HEK293 (cell line): Measurements from ENCODE around the gene LCMT1.

Experiments used
- CTCF ChIA-PET: fragments of 350-600 bp; formaldehyde crosslinking; extraction: SDS; loops from one replicate; lab custom pipeline; 2021; ENCODE audit warnings: antibody characterized with exemption; lab: Yijun Ruan, JAX
- POLR2A ChIA-PET: fragments of 300-600 bp; formaldehyde crosslinking; extraction: SDS; loops from one replicate; lab custom pipeline; 2020; ENCODE audit warnings: antibody characterized with exemption, inconsistent platforms; lab: Yijun Ruan, JAX
- H3K27ac ChIP-seq: fragments of 200-500 bp; sonication (Bioruptor generic); 2 replicates; pipeline ENCODE4 v1.5.1; 2014; ENCODE audit warnings: low read depth, low read length, control low read depth, inconsistent platforms; ENCODE audit errors: extremely low read depth
- H3K36me3 ChIP-seq, 2 experiments: fragments of 200-500 bp in 1 of 2; sonication (Bioruptor generic) in 1 of 2; 1 replicate in 1 of 2; 2 replicates in 1 of 2; pipeline ENCODE4 v1.5.1; 2014 to 2017; ENCODE audit warnings: inconsistent platforms in 2 of 2, low read length in 2 of 2; ENCODE audit not compliant: control insufficient read depth in 2 of 2, insufficient read depth in 1 of 2
- H3K4me1 ChIP-seq: fragments of 200-500 bp; sonication (Bioruptor generic); 2 replicates; pipeline ENCODE4 v1.5.1; 2014; ENCODE audit warnings: mild to moderate bottlenecking, low read length, inconsistent platforms; ENCODE audit not compliant: control insufficient read depth, insufficient read depth
- H3K4me3 ChIP-seq: 2 replicates; pipeline ENCODE4 v1.5.1; 2011; ENCODE audit warnings: low read depth, mild to moderate bottlenecking, control low read depth, low read length, moderate library complexity
- H3K9me3 ChIP-seq: fragments of 200-500 bp; sonication (Bioruptor generic); 2 replicates; pipeline ENCODE4 v1.5.1; 2014; ENCODE audit warnings: low read depth, low read length, inconsistent platforms; ENCODE audit not compliant: control insufficient read depth, insufficient read depth
- IKZF3 ChIP-seq: fragments of 450-650 bp; IDR thresholded peaks from 2 replicates; pipeline ENCODE4 v1.5.0; 2018; ENCODE audit warnings: missing biosample characterization, mild to moderate bottlenecking, missing genetic modification characterization, moderate library complexity
- SP7 ChIP-seq: fragments of 450-650 bp; formaldehyde crosslinking; IDR thresholded peaks from 2 replicates; pipeline ENCODE4 v1.5.1; 2016; ENCODE audit warnings: missing biosample characterization, missing genetic modification characterization
- ZBTB17 ChIP-seq: fragments of 450-650 bp; formaldehyde crosslinking; IDR thresholded peaks from 2 replicates; pipeline ENCODE4 v1.5.1; 2016; ENCODE audit warnings: missing biosample characterization, missing genetic modification characterization
- ZBTB21 ChIP-seq: fragments of 450-650 bp; formaldehyde crosslinking; IDR thresholded peaks from 2 replicates; pipeline ENCODE4 v1.5.1; 2017; ENCODE audit warnings: missing biosample characterization, missing genetic modification characterization
- ZBTB48 ChIP-seq: fragments of 450-650 bp; formaldehyde crosslinking; IDR thresholded peaks from 2 replicates; pipeline ENCODE4 v1.5.1; 2016; ENCODE audit warnings: missing biosample characterization, missing genetic modification characterization
- ZNF211 ChIP-seq: fragments of 450-650 bp; formaldehyde crosslinking; IDR thresholded peaks from 2 replicates; pipeline ENCODE4 v1.5.1; 2016; ENCODE audit warnings: low read depth, missing biosample characterization, missing genetic modification characterization
- ZNF24 ChIP-seq: fragments of 450-650 bp; formaldehyde crosslinking; IDR thresholded peaks from 2 replicates; pipeline ENCODE4 v1.5.1; 2016; ENCODE audit warnings: missing biosample characterization, missing genetic modification characterization
- ZNF341 ChIP-seq: fragments of 450-650 bp; formaldehyde crosslinking; IDR thresholded peaks from 2 replicates; pipeline ENCODE4; 2016; ENCODE audit warnings: low read depth, missing biosample characterization, missing genetic modification characterization
- ZNF366 ChIP-seq: fragments of 450-650 bp; formaldehyde crosslinking; conservative IDR thresholded peaks from 2 replicates; pipeline ENCODE4 v1.5.1; 2016; ENCODE audit warnings: missing biosample characterization, missing genetic modification characterization
- ZNF423 ChIP-seq: fragments of 450-650 bp; formaldehyde crosslinking; IDR thresholded peaks from 2 replicates; pipeline ENCODE4 v1.5.1; 2016; ENCODE audit warnings: missing biosample characterization, missing genetic modification characterization
- ZNF600 ChIP-seq: fragments of 450-650 bp; formaldehyde crosslinking; IDR thresholded peaks from 2 replicates; pipeline ENCODE4 v1.5.1; 2016; ENCODE audit warnings: missing biosample characterization, missing genetic modification characterization
- ZNF629 ChIP-seq: fragments of 450-650 bp; formaldehyde crosslinking; IDR thresholded peaks from 2 replicates; pipeline ENCODE4 v1.5.1; 2017; ENCODE audit warnings: missing biosample characterization, missing genetic modification characterization
- ZNF707 ChIP-seq: fragments of 450-650 bp; formaldehyde crosslinking; IDR thresholded peaks from 2 replicates; pipeline ENCODE4 v1.5.1; 2016; ENCODE audit warnings: missing biosample characterization, missing genetic modification characterization
- ZSCAN16 ChIP-seq: fragments of 450-650 bp; formaldehyde crosslinking; IDR thresholded peaks from 2 replicates; pipeline ENCODE4 v1.5.1; 2016; ENCODE audit warnings: missing biosample characterization, missing genetic modification characterization
- TF ChIP-seq, protein P1 (sequence below): fragments of 450-650 bp; formaldehyde crosslinking; IDR thresholded peaks from 2 replicates; pipeline ENCODE4 v1.5.1; 2016; ENCODE audit warnings: missing biosample characterization, missing genetic modification characterization, borderline replicate concordance
- TF ChIP-seq, protein P2 (sequence below): fragments of 450-650 bp; formaldehyde crosslinking; IDR thresholded peaks from 2 replicates; pipeline ENCODE4 v1.5.1; 2016; ENCODE audit warnings: missing biosample characterization, missing genetic modification characterization
- TF ChIP-seq, protein P3 (sequence below): fragments of 450-650 bp; formaldehyde crosslinking; conservative IDR thresholded peaks from 2 replicates; pipeline ENCODE4 v1.5.1; 2016; ENCODE audit warnings: low read depth, missing biosample characterization, missing genetic modification characterization
- TF ChIP-seq, protein P4 (sequence below): fragments of 450-650 bp; formaldehyde crosslinking; conservative IDR thresholded peaks from 2 replicates; pipeline ENCODE4 v1.5.1; 2016; ENCODE audit warnings: low read depth, missing biosample characterization, missing genetic modification characterization

LCMT1 gene

DNA sequence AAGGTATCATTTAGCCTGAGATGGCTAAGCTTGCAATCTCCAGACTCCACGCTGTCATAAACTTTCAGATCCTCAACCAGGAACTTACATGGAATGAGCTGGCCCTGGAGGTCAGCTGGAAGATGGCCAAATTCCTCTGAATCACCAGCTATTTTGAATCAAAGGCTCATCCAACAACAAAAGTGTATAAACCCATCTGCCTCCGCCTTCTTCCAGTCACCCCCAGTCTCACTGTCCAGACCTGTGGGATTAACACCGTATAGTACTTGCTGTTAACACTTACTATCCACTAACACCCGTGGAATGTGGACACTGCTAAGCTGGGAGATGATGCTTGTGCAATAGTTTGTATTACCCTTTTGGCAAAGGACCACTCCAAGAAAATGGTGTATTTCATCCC, 1.9 kb upstream of the LCMT1 start:
- no peak overlapping the region for H3K27ac ChIP-seq
- ChIA-PET POLR2A (interaction anchor here (0.6 to 1.9 kb wide), 3 partner anchors 43 to 500 kb away, joined by 4 to 8 read pairs (median 4); no protein-coding TSS in a partner anchor), CTCF (interaction anchor here (0.6 to 2.3 kb wide), 6 partner anchors 43 to 945 kb away, joined by 3 to 8 read pairs (median 3); no protein-coding TSS in a partner anchor)
- H3K4me3 ChIP-seq: no peak overlapping the region
- no peaks in the 10 kb centered on the region for H3K9me3 ChIP-seq
- TF ChIP-seq ZNF211 (tag by site-specific recombination) (no peak), ZNF707 (tag by site-specific recombination) (no peak), IKZF3 (peak; percentile 49; the same call in 1 of the 2 replicates), ZBTB48 (tag by site-specific recombination) (no peak), ZNF366 (tag by site-specific recombination) (peak; percentile 34; the same call in 1 of the 2 replicates), ZNF600 (tag by site-specific recombination) (peak; percentile 63), SP7 (tag by site-specific recombination) (peak; percentile 19; the same call in 1 of the 2 replicates), ZBTB21 (no peak), ZSCAN16 (tag by site-specific recombination) (no peak), ZNF423 (tag by site-specific recombination) (no peak), ZNF341 (tag by site-specific recombination) (no peak), ZBTB17 (tag by site-specific recombination) (no peak), ZNF629 (peak; percentile 34; the same call in 1 of the 2 replicates)
- TF ChIP-seq, protein P1, sequence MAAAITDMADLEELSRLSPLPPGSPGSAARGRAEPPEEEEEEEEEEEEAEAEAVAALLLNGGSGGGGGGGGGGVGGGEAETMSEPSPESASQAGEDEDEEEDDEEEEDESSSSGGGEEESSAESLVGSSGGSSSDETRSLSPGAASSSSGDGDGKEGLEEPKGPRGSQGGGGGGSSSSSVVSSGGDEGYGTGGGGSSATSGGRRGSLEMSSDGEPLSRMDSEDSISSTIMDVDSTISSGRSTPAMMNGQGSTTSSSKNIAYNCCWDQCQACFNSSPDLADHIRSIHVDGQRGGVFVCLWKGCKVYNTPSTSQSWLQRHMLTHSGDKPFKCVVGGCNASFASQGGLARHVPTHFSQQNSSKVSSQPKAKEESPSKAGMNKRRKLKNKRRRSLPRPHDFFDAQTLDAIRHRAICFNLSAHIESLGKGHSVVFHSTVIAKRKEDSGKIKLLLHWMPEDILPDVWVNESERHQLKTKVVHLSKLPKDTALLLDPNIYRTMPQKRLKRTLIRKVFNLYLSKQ (tag by site-specific recombination): no peak
- TF ChIP-seq, protein P2, sequence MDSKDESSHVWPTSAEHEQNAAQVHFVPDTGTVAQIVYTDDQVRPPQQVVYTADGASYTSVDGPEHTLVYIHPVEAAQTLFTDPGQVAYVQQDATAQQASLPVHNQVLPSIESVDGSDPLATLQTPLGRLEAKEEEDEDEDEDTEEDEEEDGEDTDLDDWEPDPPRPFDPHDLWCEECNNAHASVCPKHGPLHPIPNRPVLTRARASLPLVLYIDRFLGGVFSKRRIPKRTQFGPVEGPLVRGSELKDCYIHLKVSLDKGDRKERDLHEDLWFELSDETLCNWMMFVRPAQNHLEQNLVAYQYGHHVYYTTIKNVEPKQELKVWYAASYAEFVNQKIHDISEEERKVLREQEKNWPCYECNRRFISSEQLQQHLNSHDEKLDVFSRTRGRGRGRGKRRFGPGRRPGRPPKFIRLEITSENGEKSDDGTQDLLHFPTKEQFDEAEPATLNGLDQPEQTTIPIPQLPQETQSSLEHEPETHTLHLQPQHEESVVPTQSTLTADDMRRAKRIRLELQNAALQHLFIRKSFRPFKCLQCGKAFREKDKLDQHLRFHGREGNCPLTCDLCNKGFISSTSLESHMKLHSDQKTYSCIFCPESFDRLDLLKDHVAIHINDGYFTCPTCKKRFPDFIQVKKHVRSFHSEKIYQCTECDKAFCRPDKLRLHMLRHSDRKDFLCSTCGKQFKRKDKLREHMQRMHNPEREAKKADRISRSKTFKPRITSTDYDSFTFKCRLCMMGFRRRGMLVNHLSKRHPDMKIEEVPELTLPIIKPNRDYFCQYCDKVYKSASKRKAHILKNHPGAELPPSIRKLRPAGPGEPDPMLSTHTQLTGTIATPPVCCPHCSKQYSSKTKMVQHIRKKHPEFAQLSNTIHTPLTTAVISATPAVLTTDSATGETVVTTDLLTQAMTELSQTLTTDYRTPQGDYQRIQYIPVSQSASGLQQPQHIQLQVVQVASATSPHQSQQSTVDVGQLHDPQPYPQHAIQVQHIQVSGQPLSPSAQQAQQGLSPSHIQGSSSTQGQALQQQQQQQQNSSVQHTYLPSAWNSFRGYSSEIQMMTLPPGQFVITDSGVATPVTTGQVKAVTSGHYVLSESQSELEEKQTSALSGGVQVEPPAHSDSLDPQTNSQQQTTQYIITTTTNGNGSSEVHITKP (tag by site-specific recombination): peak; percentile 49
- peaks cover 0 to 6% of the 10 kb centered on the region in 2 experiments; a peak in 1 of 3 replicates for H3K36me3 ChIP-seq
- H3K4me1 ChIP-seq: 0 out of 2 replicates have a peak, but pooled peaks cover 4% of the 10 kb centered on the region

DNA sequence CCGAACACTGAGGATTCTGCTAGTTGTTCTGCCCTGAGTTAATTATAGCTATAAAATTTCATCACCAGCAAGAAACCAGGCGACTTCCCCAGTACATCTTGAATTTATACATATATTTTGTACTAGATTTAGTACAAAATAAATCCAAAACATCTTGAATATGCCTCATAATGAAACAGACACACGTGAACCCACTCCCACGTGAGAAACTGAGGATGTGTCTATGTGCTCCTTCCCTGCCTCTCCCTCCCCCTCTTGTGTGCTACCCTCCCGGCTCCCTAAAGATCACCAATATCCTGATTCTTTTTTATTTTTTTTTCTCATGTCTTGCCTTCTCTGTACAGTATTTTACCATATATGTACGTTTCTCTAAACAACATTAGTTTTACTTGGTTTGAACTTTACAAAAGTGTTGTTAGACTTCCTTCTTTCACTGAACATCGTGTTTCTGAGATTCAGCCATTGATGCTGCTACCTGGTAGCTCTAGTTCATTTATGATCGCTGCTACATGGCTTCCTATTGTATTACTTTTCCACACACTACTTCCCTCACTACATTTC, 1.1 kb upstream of the LCMT1 start:
- Histone ChIP-seq H3K4me1 (0 out of 2 replicates have a peak, but pooled peaks cover 4% of the 10 kb centered on the region), H3K4me3 (peak overlapping the region; percentile 60), H3K36me3 (peaks cover 0 to 14% of the 10 kb centered on the region in 2 experiments; a peak in 1 of 3 replicates), H3K9me3 (no peaks in the 10 kb centered on the region), H3K27ac (peak overlapping the region; percentile 61)
- CTCF ChIA-PET: interaction anchor here (1.2 to 2.3 kb wide), 3 partner anchors 9 to 115 kb away, joined by 3 to 7 read pairs (median 3); no protein-coding TSS in a partner anchor
- POLR2A ChIA-PET: interaction anchor here (0.6 to 1.9 kb wide), 4 partner anchors 43 to 501 kb away, joined by 4 to 12 read pairs (median 6); no protein-coding TSS in a partner anchor
- TF ChIP-seq, protein P3, sequence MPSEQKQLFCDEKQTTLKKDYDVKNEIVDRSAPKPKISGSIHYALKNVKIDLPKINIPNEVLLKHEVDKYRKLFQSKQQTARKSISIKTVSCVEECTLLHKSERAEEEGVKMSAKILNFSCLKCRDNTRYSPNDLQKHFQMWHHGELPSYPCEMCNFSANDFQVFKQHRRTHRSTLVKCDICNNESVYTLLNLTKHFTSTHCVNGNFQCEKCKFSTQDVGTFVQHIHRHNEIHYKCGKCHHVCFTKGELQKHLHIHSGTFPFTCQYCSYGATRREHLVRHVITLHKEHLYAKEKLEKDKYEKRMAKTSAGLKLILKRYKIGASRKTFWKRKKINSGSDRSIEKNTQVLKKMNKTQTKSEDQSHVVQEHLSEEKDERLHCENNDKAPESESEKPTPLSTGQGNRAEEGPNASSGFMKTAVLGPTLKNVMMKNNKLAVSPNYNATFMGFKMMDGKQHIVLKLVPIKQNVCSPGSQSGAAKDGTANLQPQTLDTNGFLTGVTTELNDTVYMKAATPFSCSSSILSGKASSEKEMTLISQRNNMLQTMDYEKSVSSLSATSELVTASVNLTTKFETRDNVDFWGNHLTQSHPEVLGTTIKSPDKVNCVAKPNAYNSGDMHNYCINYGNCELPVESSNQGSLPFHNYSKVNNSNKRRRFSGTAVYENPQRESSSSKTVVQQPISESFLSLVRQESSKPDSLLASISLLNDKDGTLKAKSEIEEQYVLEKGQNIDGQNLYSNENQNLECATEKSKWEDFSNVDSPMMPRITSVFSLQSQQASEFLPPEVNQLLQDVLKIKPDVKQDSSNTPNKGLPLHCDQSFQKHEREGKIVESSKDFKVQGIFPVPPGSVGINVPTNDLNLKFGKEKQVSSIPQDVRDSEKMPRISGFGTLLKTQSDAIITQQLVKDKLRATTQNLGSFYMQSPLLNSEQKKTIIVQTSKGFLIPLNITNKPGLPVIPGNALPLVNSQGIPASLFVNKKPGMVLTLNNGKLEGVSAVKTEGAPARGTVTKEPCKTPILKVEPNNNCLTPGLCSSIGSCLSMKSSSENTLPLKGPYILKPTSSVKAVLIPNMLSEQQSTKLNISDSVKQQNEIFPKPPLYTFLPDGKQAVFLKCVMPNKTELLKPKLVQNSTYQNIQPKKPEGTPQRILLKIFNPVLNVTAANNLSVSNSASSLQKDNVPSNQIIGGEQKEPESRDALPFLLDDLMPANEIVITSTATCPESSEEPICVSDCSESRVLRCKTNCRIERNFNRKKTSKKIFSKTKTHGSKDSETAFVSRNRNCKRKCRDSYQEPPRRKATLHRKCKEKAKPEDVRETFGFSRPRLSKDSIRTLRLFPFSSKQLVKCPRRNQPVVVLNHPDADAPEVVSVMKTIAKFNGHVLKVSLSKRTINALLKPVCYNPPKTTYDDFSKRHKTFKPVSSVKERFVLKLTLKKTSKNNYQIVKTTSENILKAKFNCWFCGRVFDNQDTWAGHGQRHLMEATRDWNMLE (tag by site-specific recombination): 0 out of 2 replicates have a peak, but pooled peaks have one; percentile 14
- TF ChIP-seq ZNF24 (tag by site-specific recombination): peak; percentile 11; the same call in 1 of the 2 replicates
- TF ChIP-seq, protein P4, sequence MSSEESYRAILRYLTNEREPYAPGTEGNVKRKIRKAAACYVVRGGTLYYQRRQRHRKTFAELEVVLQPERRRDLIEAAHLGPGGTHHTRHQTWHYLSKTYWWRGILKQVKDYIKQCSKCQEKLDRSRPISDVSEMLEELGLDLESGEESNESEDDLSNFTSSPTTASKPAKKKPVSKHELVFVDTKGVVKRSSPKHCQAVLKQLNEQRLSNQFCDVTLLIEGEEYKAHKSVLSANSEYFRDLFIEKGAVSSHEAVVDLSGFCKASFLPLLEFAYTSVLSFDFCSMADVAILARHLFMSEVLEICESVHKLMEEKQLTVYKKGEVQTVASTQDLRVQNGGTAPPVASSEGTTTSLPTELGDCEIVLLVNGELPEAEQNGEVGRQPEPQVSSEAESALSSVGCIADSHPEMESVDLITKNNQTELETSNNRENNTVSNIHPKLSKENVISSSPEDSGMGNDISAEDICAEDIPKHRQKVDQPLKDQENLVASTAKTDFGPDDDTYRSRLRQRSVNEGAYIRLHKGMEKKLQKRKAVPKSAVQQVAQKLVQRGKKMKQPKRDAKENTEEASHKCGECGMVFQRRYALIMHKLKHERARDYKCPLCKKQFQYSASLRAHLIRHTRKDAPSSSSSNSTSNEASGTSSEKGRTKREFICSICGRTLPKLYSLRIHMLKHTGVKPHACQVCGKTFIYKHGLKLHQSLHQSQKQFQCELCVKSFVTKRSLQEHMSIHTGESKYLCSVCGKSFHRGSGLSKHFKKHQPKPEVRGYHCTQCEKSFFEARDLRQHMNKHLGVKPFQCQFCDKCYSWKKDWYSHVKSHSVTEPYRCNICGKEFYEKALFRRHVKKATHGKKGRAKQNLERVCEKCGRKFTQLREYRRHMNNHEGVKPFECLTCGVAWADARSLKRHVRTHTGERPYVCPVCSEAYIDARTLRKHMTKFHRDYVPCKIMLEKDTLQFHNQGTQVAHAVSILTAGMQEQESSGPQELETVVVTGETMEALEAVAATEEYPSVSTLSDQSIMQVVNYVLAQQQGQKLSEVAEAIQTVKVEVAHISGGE: peak; percentile 43; the same call in 1 of the 2 replicates
